ENCODE data around the gene EFNA1.

DNA sequence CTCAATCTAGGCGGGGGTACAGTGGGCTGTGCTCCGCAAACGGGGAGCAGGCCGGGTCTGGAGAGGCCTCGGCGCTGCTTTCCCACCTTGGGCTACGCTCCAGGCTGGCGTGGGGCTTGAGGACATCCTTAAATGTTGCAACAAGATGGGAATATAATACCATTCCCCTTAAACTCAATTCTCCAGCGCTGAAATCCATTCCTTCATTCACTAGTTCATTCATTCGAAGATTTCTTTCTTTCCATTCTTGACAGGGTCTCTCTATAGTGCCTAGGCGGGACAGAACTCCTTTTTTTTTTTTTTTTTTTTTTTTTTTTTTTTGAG, 12.9 kb downstream of the EFNA1 start:
- TF ChIP-seq, protein P1, sequence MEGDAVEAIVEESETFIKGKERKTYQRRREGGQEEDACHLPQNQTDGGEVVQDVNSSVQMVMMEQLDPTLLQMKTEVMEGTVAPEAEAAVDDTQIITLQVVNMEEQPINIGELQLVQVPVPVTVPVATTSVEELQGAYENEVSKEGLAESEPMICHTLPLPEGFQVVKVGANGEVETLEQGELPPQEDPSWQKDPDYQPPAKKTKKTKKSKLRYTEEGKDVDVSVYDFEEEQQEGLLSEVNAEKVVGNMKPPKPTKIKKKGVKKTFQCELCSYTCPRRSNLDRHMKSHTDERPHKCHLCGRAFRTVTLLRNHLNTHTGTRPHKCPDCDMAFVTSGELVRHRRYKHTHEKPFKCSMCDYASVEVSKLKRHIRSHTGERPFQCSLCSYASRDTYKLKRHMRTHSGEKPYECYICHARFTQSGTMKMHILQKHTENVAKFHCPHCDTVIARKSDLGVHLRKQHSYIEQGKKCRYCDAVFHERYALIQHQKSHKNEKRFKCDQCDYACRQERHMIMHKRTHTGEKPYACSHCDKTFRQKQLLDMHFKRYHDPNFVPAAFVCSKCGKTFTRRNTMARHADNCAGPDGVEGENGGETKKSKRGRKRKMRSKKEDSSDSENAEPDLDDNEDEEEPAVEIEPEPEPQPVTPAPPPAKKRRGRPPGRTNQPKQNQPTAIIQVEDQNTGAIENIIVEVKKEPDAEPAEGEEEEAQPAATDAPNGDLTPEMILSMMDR (conservative IDR thresholded peaks at IDR 0.05) = no peak
- TF ChIP-seq EZH2 (IDR thresholded peaks at IDR 0.05; ENCODE audit: low read depth) = no peak

All from PC-9 (cell line).